ENCODE measurements around the gene NBDY. TPM values are rescaled to one million over a fixed set of nuclear protein-coding genes. Genes with fewer than 3 reads are reported as not detected.
A peak's percentile ranks its signal among the peaks of the same experiment; 100 is the strongest.

The NBDY gene
- total RNA-seq, 1 donor from 2014 or later: 17.0 TPM

DNA sequence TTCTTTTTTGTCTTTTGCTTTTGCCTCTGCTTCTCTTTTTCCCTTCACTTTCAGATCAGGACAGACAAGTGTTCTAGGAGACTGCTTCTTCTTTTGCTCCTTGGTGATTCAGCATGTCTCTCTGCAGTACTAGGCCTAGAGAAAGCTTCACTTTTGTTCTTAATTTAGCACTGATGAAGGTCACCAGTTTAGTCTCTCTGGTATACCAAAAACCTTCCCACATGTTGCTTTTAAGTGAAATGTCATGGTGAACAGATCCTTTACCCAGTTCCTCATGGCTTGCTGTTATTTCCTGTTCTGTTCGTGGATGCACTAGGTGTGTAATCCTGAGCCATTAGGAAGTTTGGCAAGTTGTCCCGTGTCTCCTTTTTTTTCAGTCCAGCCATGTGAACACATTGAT lies 53.3 kb downstream of the NBDY start:
- Histone ChIP-seq H3K36me3 (ENCODE audit: control insufficient read depth, insufficient read depth, low read length) (no peaks in the 10 kb centered on the region), H3K4me3 (ENCODE audit: low read depth, low read length) (no peak overlapping the region), H3K27me3 (ENCODE audit: control insufficient read depth, insufficient read depth, low read length) (no peaks in the 10 kb centered on the region)
- no peak for DNase-seq (ENCODE audit: low read depth)
- TF ChIP-seq, protein P1, sequence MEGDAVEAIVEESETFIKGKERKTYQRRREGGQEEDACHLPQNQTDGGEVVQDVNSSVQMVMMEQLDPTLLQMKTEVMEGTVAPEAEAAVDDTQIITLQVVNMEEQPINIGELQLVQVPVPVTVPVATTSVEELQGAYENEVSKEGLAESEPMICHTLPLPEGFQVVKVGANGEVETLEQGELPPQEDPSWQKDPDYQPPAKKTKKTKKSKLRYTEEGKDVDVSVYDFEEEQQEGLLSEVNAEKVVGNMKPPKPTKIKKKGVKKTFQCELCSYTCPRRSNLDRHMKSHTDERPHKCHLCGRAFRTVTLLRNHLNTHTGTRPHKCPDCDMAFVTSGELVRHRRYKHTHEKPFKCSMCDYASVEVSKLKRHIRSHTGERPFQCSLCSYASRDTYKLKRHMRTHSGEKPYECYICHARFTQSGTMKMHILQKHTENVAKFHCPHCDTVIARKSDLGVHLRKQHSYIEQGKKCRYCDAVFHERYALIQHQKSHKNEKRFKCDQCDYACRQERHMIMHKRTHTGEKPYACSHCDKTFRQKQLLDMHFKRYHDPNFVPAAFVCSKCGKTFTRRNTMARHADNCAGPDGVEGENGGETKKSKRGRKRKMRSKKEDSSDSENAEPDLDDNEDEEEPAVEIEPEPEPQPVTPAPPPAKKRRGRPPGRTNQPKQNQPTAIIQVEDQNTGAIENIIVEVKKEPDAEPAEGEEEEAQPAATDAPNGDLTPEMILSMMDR (IDR thresholded peaks at IDR 0.05; ENCODE audit: insufficient read depth, low read length, poor library complexity, severe bottlenecking): no peak

DNA sequence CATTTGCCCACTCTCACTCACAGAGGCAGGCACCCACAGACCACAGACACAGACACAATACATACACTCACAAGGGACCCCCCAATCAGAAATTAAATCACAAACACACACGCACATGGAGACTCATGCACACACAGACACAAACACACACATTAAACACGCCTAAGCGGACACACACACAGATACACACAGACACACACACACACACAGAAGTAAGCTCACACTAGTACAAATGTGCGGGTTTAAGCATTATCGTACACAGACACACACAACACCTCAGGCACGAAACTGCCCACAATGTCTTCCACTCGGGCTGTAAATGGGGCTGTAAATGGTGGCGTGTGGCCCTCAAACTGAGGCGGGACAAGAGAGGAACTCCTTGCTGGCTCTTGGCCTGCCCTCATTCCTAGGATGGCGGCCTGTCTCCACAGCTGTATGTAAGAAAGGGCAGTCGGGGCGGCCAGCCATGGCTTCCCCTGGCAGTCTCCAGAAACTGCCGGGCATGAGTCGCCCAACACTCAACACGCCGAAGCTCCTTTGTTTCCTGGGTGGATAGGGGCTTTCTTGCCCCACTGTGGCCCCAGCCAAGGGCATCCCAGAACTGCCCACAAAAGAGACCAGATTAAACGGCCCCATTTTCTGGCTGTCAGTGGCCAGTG lies 53.9 kb downstream of the NBDY start:
- Histone ChIP-seq H3K27me3 (ENCODE audit: control insufficient read depth, insufficient read depth, low read length) (no peaks in the 10 kb centered on the region), H3K4me3 (ENCODE audit: low read depth, low read length) (no peak overlapping the region), H3K36me3 (ENCODE audit: control insufficient read depth, insufficient read depth, low read length) (no peaks in the 10 kb centered on the region)
- TF ChIP-seq, protein P1 (IDR thresholded peaks at IDR 0.05; ENCODE audit: insufficient read depth, low read length, poor library complexity, severe bottlenecking): no peak
- DNase-seq (ENCODE audit: low read depth): no peak

DNA sequence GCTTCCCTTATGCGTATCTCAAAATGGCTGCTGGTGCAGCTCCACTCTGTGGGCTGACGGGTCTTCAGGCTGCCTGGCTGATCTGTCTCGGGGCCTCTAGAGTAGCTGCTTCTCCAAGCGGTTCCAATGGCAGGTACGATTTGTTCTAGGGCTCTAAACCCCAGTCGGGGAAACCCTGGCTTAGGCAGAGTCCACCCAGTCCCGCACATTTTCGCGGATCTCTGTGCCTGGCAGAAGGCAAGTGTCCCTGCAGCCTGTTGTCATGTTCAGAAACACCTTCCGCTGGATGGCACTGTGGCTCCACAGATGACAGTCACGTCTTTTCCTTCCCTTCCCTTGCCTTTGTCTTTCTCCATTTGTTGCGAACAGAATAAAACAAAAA lies 54.4 kb downstream of the NBDY start:
- no peaks in the 10 kb centered on the region for H3K36me3 ChIP-seq (ENCODE audit: control insufficient read depth, insufficient read depth, low read length)
- H3K4me3 ChIP-seq (ENCODE audit: low read depth, low read length): peak overlapping the region; percentile 8
- no peak for DNase-seq (ENCODE audit: low read depth)
- TF ChIP-seq, protein P1 (IDR thresholded peaks at IDR 0.05; ENCODE audit: insufficient read depth, low read length, poor library complexity, severe bottlenecking): no peak
- H3K27me3 ChIP-seq (ENCODE audit: control insufficient read depth, insufficient read depth, low read length): no peaks in the 10 kb centered on the region

DNA sequence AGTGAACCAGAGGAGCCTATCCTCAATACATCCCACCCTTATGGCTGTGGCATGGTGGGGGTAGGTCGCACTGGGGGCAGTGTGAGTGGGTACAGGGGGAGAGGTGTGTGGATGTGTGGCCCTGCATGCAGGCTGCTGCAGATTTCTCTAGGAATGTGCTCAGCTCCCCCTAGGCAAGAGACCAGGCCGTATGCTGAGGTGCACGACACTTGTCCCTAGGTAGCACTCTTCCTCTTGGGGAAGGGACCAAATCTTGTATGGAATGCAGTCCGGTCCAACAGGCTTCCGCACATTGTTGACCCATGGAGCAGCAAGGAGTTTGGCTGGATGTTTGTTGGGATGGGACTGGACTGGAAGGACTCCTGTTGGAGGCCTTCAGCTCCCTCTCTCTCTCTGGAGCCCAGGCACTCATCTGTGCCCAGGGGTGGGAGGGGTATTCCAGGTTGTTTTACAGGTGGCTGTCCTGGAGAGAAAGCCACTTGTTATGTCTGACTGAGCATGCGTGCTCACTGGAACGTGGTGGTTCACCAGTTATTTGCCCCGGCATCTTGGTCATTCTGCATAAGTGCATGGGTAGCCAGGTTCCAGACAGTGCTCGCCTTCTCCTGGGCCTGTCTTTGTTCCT lies 55.1 kb downstream of the NBDY start:
- Histone ChIP-seq H3K27me3 (ENCODE audit: control insufficient read depth, insufficient read depth, low read length) (no peaks in the 10 kb centered on the region), H3K4me3 (ENCODE audit: low read depth, low read length) (no peak overlapping the region), H3K36me3 (ENCODE audit: control insufficient read depth, insufficient read depth, low read length) (no peaks in the 10 kb centered on the region)
- TF ChIP-seq, protein P1 (IDR thresholded peaks at IDR 0.05; ENCODE audit: insufficient read depth, low read length, poor library complexity, severe bottlenecking): no peak
- no peak for DNase-seq (ENCODE audit: low read depth)

DNA sequence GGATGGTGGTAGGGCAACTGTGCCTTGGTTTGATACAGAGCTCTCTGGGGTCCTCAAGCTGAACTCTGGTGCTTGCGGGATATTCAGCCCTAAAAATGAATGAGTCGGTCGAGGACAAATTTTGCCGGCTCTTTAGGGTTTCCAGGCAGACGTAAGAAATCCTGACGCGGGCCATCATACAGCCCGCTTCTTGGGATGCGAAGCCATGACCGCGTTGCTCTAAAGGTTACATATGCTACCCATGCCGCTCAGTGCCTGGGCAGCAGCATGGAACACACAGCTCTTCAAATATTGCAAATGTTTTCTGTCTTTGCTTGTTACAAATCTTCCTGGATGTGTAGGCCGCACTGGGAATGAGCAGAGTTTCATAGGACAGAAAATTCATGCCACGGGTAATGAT lies 55.6 kb downstream of the NBDY start:
- DNase-seq (ENCODE audit: low read depth): no peak
- Histone ChIP-seq H3K27me3 (ENCODE audit: control insufficient read depth, insufficient read depth, low read length) (no peaks in the 10 kb centered on the region), H3K36me3 (ENCODE audit: control insufficient read depth, insufficient read depth, low read length) (no peaks in the 10 kb centered on the region), H3K4me3 (ENCODE audit: low read depth, low read length) (no peak overlapping the region)
- TF ChIP-seq, protein P1 (IDR thresholded peaks at IDR 0.05; ENCODE audit: insufficient read depth, low read length, poor library complexity, severe bottlenecking): no peak

DNA sequence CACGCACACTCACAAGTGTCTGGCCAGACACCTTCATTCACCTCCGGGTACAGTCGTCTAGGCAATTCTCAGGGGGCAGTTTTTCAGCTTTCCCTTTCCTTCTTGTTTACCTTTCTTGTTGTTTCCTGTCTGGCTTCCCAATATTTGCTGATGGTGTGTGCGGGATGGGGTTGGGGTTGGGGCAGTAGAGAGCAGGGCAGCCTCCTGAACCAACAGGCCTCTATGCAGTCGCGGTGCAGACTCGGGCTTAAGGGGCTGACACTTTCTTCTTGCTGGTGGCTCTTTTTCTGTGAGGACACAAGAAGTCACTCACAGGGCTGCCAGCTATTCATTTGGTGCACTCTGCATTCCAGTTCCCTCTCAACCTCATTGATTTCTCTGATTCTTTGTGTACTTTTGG lies 56.4 kb downstream of the NBDY start:
- Histone ChIP-seq H3K4me3 (ENCODE audit: low read depth, low read length) (no peak overlapping the region), H3K27me3 (ENCODE audit: control insufficient read depth, insufficient read depth, low read length) (no peaks in the 10 kb centered on the region), H3K36me3 (ENCODE audit: control insufficient read depth, insufficient read depth, low read length) (no peaks in the 10 kb centered on the region)
- TF ChIP-seq, protein P1 (IDR thresholded peaks at IDR 0.05; ENCODE audit: insufficient read depth, low read length, poor library complexity, severe bottlenecking): no peak
- no peak for DNase-seq (ENCODE audit: low read depth)

Measured in kidney epithelial cell (primary cell).